GM23248 (cell line): ENCODE results near the gene NGEF.

Source experiments
- EZH2 ChIP-seq: fragments of 200-600 bp; sonication (generic); IDR thresholded peaks from 2 replicates; pipeline ENCODE4 v1.6.1; 2018; ENCODE audit warnings: antibody characterized with exemption, mild to moderate bottlenecking; ENCODE audit not compliant: insufficient read depth, poor library complexity, severe bottlenecking
- EZH2phosphoT487 ChIP-seq: fragments of 200-600 bp; sonication (generic); IDR thresholded peaks from 2 replicates; pipeline ENCODE4 v1.6.1; 2018; ENCODE audit warnings: antibody characterized with exemption, moderate library complexity, mild to moderate bottlenecking, low read depth; ENCODE audit not compliant: insufficient read depth

DNA sequence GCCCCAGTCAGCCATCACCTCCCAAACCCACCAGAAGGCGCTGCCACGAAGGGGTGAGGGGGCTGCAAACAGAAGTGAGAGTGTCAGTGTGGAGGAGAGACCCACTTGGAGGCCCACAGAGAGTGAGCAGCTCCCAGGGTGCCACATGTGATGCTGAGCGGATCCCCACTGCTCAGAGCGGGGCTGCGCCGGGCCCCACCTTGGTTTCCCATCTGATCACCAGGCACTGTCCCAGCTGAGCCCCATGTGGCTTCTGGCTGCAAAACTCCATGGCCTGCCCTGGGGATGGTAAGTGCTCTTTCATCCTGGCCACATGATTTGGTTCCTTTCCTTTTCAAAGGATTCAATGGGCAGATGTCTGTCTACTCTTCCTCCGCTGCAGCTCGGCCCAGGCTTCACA lies 119.2 kb downstream of the NGEF start:
- no peak for TF ChIP-seq EZH2
- no peak for TF ChIP-seq EZH2phosphoT487
